Endothelial cell of umbilical vein (primary cell): Measurements from ENCODE around the gene WNT8A. TPM values are rescaled to one million over a fixed set of nuclear protein-coding genes. Genes with fewer than 3 reads are reported as not detected.

Experiments used
- BruUV-seq: library from RNA; stranded (reverse); fragments of 400-500 nt; replicated peaks from 2 replicates; lab custom pipeline; 2021; lab: Mats Ljungman, UMichigan
- CTCF ChIA-PET: fragments of 300-600, 350-600 bp; sonication (Branson Sonifier 250); formaldehyde crosslinking; loops from one replicate; lab custom pipeline; 2021; ENCODE audit warnings: antibody characterized with exemption, inconsistent platforms; lab: Charles Lee
- POLR2A ChIA-PET: fragments of 300-600, 350-600 bp; sonication (Branson Sonifier 250); formaldehyde crosslinking; loops from one replicate; lab custom pipeline; 2021; ENCODE audit warnings: antibody characterized with exemption, inconsistent platforms; lab: Charles Lee
- DNase-seq: peaks from one replicate; pipeline ENCODE4 v3.0.0-alpha.2; 2011; ENCODE audit warnings: low read depth, low spot score
- FAIRE-seq: peaks from 2 replicates; lab custom pipeline; 2011; peaks lifted over from hg19 to GRCh38; lab: Jason Lieb, UNC
- H2AFZ ChIP-seq: 2 replicates; pipeline ENCODE4 v1.6.0; 2012; ENCODE audit warnings: low read depth, low read length, control low read depth, inconsistent platforms
- H3K27ac ChIP-seq: 2 replicates; pipeline ENCODE4 v1.5.1; 2011; ENCODE audit warnings: low read depth, mild to moderate bottlenecking, control low read depth, low read length, moderate library complexity; ENCODE audit not compliant: insufficient read depth
- H3K27me3 ChIP-seq, 2 experiments: 2 replicates each; pipeline versions ENCODE4 v1.6.0 to v1.6.1; 2011; ENCODE audit warnings: low read length in 2 of 2, mixed read lengths in 1 of 2; ENCODE audit not compliant: control insufficient read depth in 2 of 2, insufficient read depth in 2 of 2
- H3K36me3 ChIP-seq, 2 experiments: 2 replicates in 1 of 2; 3 replicates in 1 of 2; pipeline ENCODE4 v1.5.1; 2011; ENCODE audit warnings: low read length in 2 of 2, mild to moderate bottlenecking in 1 of 2, moderate library complexity in 1 of 2; ENCODE audit not compliant: control insufficient read depth in 2 of 2, insufficient read depth in 2 of 2; ENCODE audit errors: extremely low read depth in 1 of 2
- H3K4me1 ChIP-seq: 3 replicates; pipeline ENCODE4 v1.5.1; 2011; ENCODE audit warnings: mild to moderate bottlenecking, low read length; ENCODE audit not compliant: control insufficient read depth, insufficient read depth; ENCODE audit errors: extremely low read depth
- H3K4me2 ChIP-seq: 2 replicates; pipeline ENCODE4 v1.6.1; 2011; ENCODE audit warnings: low read length, control low read depth, mixed read lengths; ENCODE audit not compliant: insufficient read depth
- H3K4me3 ChIP-seq, 3 experiments: fragments of 200-600 bp in 1 of 3; sonication (generic), shearing (Covaris generic) in 1 of 3; replicated peaks in 1 of 3; 2 replicates each; pipeline ENCODE4 v1.5.1; 2011 to 2016; ENCODE audit warnings: control low read depth in 3 of 3, low read length in 3 of 3, mild to moderate bottlenecking in 2 of 3, inconsistent platforms in 1 of 3, low read depth in 1 of 3, moderate library complexity in 1 of 3; ENCODE audit not compliant: insufficient read depth in 1 of 3
- H3K79me2 ChIP-seq: 2 replicates; pipeline ENCODE4 v1.6.0; 2012; ENCODE audit warnings: low read length, inconsistent platforms; ENCODE audit not compliant: control insufficient read depth, insufficient read depth
- H3K9ac ChIP-seq: replicated peaks from 2 replicates; pipeline ENCODE3; 2011; ENCODE audit warnings: low read length, control low read depth; ENCODE audit not compliant: insufficient read depth; ENCODE audit errors: extremely low read depth
- H3K9me1 ChIP-seq: replicated peaks from 3 replicates; pipeline ENCODE4 v1.6.0; 2011; ENCODE audit warnings: mild to moderate bottlenecking, low read length; ENCODE audit not compliant: control insufficient read depth, insufficient read depth; ENCODE audit errors: extremely low read depth
- H3K9me3 ChIP-seq: replicated peaks from 2 replicates; pipeline ENCODE4 v1.5.1; 2012; ENCODE audit warnings: low read length, inconsistent platforms; ENCODE audit not compliant: control insufficient read depth, insufficient read depth
- H4K20me1 ChIP-seq: replicated peaks from 2 replicates; pipeline ENCODE3; 2011; ENCODE audit warnings: mild to moderate bottlenecking, low read length; ENCODE audit not compliant: control insufficient read depth, insufficient read depth; ENCODE audit errors: extremely low read depth
- POLR2AphosphoS5 ChIP-seq: IDR thresholded peaks from 2 replicates; pipeline ENCODE4 v1.6.1; 2012; ENCODE audit warnings: low read depth, mild to moderate bottlenecking, control low read depth, low read length, moderate library complexity; ENCODE audit not compliant: insufficient read depth
- dilution Hi-C: fragments of 300-500 bp; cut with MboI; formaldehyde crosslinking; loops from one replicate; pipeline ENCODE4 v1.15.0; 2019; ENCODE audit warnings: low sequenced_read_pairs; ENCODE audit not compliant: extremely low pct_ligation_motif_present
- intact Hi-C: fragments of 100-400 bp; cut with micrococcal nuclease; formaldehyde crosslinking; loops from one replicate; pipeline ENCODE4 v1.10.0; 2022
- polyA plus RNA-seq, 4 experiments: library from polyadenylated mRNA; depleted of rRNA in 3 of 4; stranded (reverse) in 3 of 4; unstranded in 1 of 4; fragments of >200 nt; gene quantifications; 2 replicates each; pipeline versions ENCODE4 v1.2.1 to v1.2.3, GENCODE V29; 2011 to 2012; ENCODE audit warnings: missing spikeins in 1 of 4
- total RNA-seq: library from RNA; stranded (reverse); gene quantifications from 2 replicates; pipeline ENCODE4 v1.2.3, GENCODE V29; 2021
- TF ChIP-seq, protein P1 (sequence below), 2 donors: IDR thresholded peaks; 1 replicate in 1 of 2; 2 replicates in 1 of 2; pipeline ENCODE4 v1.5.1; 2011; ENCODE audit warnings: low read length in 2 of 2, mild to moderate bottlenecking in 2 of 2, moderate library complexity in 2 of 2, control low read depth in 1 of 2, inconsistent platforms in 1 of 2, low read depth in 1 of 2; ENCODE audit not compliant: insufficient read depth in 1 of 2; ENCODE audit errors: extremely low read depth in 1 of 2

Gene WNT8A
- total and polyA plus RNA-seq, 2 donors (not counting 3 experiments of a cell fraction or from before 2014, with no cell fraction given), result not detected

DNA sequence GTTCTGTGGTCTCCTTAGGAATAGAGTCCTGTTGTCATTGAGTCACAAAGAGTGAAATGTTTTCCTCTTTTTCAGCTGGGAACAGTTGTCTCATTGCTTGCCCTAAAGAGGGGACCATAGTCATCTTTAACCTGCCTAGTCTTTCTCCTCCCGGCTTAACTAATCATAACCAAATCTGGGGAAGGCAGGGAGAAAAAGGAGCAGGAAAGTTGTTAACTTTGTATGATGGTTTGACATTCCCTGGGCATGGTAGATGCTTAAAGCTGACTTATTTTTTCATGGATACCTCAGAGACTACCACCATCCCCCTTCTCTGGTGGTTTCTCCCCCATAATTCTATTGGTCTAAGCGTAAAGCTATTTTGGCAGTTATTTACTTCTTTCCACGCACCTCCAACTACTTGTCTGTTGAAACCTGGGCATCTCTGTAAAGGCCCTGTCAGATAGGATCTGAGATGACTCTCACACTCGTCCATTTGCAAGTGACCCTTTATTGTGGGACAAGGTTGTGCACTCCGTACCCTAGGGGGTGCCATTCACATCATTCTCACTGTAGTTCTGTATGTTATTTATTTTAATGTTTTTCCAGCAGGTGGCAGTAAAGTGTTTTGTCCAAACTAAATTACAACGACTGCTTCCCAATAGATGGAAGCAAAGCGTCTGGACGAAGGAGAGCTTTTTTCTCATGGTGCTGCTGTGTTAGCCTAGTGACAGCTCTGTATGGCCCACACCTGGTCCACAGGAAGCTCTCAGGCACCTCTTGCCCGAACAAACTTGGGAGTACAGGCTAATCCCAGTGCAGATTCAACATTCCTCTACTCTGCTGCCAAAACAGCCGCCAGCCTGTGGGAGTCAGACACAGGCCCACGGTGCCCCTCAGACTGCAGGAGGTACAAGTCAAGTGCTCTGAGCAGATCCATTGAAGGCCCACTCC is 48.0 kb upstream of the WNT8A start:
- Histone ChIP-seq H4K20me1 (no peaks in the 10 kb centered on the region), H3K9me3 (no peaks in the 10 kb centered on the region), H3K27me3 (no peaks in the 10 kb centered on the region), H3K4me2 (no peak overlapping the region), H3K36me3 (no peaks in the 10 kb centered on the region), H3K4me1 (peaks cover 10% of the 10 kb centered on the region), H3K79me2 (peaks cover 16% of the 10 kb centered on the region), H2AFZ (peak overlapping the region; percentile 78), H3K27ac (no peak overlapping the region), H3K4me3 (no peak overlapping the region), H3K9ac (no peak overlapping the region), H3K9me1 (no peaks in the 10 kb centered on the region)
- peak; percentile 87 for DNase-seq
- intact Hi-C loops (loop anchor here (1.0 to 10.0 kb wide), 5 partner anchors 33 to 411 kb away; partner anchors contain the start of gene KIF20A), dilution Hi-C loops (no loop called here)
- no peak for TF ChIP-seq POLR2AphosphoS5
- TF ChIP-seq, protein P1, sequence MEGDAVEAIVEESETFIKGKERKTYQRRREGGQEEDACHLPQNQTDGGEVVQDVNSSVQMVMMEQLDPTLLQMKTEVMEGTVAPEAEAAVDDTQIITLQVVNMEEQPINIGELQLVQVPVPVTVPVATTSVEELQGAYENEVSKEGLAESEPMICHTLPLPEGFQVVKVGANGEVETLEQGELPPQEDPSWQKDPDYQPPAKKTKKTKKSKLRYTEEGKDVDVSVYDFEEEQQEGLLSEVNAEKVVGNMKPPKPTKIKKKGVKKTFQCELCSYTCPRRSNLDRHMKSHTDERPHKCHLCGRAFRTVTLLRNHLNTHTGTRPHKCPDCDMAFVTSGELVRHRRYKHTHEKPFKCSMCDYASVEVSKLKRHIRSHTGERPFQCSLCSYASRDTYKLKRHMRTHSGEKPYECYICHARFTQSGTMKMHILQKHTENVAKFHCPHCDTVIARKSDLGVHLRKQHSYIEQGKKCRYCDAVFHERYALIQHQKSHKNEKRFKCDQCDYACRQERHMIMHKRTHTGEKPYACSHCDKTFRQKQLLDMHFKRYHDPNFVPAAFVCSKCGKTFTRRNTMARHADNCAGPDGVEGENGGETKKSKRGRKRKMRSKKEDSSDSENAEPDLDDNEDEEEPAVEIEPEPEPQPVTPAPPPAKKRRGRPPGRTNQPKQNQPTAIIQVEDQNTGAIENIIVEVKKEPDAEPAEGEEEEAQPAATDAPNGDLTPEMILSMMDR (IDR thresholded peaks at IDR 0.05; ENCODE audit: extremely low read depth in 1 of 2, insufficient read depth in 1 of 2, low read depth in 1 of 2, low read length in 2 of 2), result peak; percentile 74 to 84
- CTCF ChIA-PET, result interaction anchor here (0.6 to 5.3 kb wide), 39 partner anchors 8 to 467 kb away, joined by 3 to 152 read pairs (median 5); partner anchors contain the start of gene NME5
- no TSS peak for BruUV-seq
- POLR2A ChIA-PET, result interaction anchor here (0.6 to 0.7 kb wide), 2 partner anchors 95 to 112 kb away, joined by 3 to 8 read pairs; no protein-coding TSS in a partner anchor
- peak; percentile 90 for FAIRE-seq
